ENCODE results near the gene ZNF469. TPM values are rescaled to one million over a fixed set of nuclear protein-coding genes. Genes with fewer than 3 reads are reported as not detected.

Gene ZNF469
- total and polyA plus RNA-seq, 2 of the 13 experiments (the other 11 are each of a cell fraction or from before 2014, with no cell fraction given) = not detected

GRCh38 chr16:88395669-88396584, 13.2 kb downstream of the ZNF469 start (continued):
- TF ChIP-seq SIN3B (IDR thresholded peaks at IDR 0.05; ENCODE audit: low read length) (no peak), CHCHD3 (CRISPR knock-in tag; IDR thresholded peaks at IDR 0.05) (no peak), NFYB (CRISPR knock-in tag; IDR thresholded peaks at IDR 0.05) (no peak), ZNF839 (CRISPR knock-in tag; IDR thresholded peaks at IDR 0.05; ENCODE audit: borderline replicate concordance) (no peak), SP1 (IDR thresholded peaks at IDR 0.05) (no peak), SP1 (CRISPR knock-in tag; IDR thresholded peaks at IDR 0.05) (no peak), KDM5A (IDR thresholded peaks at IDR 0.05; ENCODE audit: borderline replicate concordance, low read length) (no peak), E2F1 (CRISPR knock-in tag; IDR thresholded peaks at IDR 0.05) (no peak), AKAP8 (CRISPR knock-in tag; IDR thresholded peaks at IDR 0.05) (no peak), HIC2 (CRISPR knock-in tag; IDR thresholded peaks at IDR 0.05; ENCODE audit: low read depth) (no peak), ZKSCAN8 (CRISPR knock-in tag; IDR thresholded peaks at IDR 0.05; ENCODE audit: borderline replicate concordance) (no peak)
